Transverse colon (tissue), 4 donors: ENCODE results near the gene ALG9.

ENCODE experiments used
- EP300 ChIP-seq: sonication (generic); formaldehyde crosslinking; IDR thresholded peaks from one replicate; pipeline ENCODE4 v1.6.1; 2017; ENCODE audit warnings: antibody characterized with exemption, low read depth
- POLR2A ChIP-seq: fragments of 450-650 bp; IDR thresholded peaks from one replicate; pipeline ENCODE4 v1.6.1; 2016; ENCODE audit warnings: antibody characterized with exemption, mild to moderate bottlenecking, moderate library complexity
- POLR2AphosphoS5 ChIP-seq, 3 donors: sonication (generic); formaldehyde crosslinking; IDR thresholded peaks; one replicate each; pipeline ENCODE4 v1.6.1; 2016; ENCODE audit warnings: antibody characterized with exemption in 3 of 3
- TF ChIP-seq, protein P1 (sequence below), 5 experiments: fragments of 200-600 bp in 3 of 5; fragments of 450-650 bp in 2 of 5; sonication (generic) in 3 of 5; IDR thresholded peaks; 1 replicate in 2 of 5; 2 replicates in 3 of 5; pipeline ENCODE4 v1.5.1; 2016 to 2017; ENCODE audit warnings: antibody characterized with exemption in 5 of 5, inconsistent platforms in 3 of 5, mild to moderate bottlenecking in 2 of 5, moderate library complexity in 1 of 5

- TF ChIP-seq POLR2A: no peak
- TF ChIP-seq, protein P1, sequence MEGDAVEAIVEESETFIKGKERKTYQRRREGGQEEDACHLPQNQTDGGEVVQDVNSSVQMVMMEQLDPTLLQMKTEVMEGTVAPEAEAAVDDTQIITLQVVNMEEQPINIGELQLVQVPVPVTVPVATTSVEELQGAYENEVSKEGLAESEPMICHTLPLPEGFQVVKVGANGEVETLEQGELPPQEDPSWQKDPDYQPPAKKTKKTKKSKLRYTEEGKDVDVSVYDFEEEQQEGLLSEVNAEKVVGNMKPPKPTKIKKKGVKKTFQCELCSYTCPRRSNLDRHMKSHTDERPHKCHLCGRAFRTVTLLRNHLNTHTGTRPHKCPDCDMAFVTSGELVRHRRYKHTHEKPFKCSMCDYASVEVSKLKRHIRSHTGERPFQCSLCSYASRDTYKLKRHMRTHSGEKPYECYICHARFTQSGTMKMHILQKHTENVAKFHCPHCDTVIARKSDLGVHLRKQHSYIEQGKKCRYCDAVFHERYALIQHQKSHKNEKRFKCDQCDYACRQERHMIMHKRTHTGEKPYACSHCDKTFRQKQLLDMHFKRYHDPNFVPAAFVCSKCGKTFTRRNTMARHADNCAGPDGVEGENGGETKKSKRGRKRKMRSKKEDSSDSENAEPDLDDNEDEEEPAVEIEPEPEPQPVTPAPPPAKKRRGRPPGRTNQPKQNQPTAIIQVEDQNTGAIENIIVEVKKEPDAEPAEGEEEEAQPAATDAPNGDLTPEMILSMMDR (IDR thresholded peaks at IDR 0.05): no peak
- TF ChIP-seq EP300: no peak
- no peak for TF ChIP-seq POLR2AphosphoS5 (IDR thresholded peaks at IDR 0.05)
These were observed 42.0 kb downstream of the ALG9 start for GRCh38 chr11:111829185-111829968.
